HG03095 (cell line): ENCODE results near the gene PLD4.

Source experiments
- ATAC-seq: cut with Tn5 transposase; IDR thresholded peaks from one replicate; pipeline ENCODE4 v1.9.1; 2021; ENCODE audit warnings: moderate library complexity; ENCODE audit not compliant: unreplicated experiment

PLD4 gene

DNA sequence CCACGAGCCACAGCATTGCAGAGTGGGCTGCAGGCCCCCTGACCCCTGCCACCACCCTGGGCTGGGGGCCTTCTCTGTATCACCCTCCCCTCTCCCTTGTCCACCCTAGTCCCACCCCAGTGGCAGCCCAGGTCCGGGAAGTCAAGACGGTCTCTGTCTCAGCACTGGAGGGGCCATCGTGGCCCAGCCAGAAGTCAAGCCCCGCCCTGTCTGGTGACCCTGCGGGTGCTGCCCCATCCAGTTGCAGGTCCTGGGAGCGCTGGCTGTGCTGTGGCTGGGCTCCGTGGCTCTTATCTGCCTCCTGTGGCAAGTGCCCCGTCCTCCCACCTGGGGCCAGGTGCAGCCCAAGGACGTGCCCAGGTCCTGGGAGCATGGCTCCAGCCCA is 2.7 kb downstream of the PLD4 start:
- no peak for ATAC-seq

DNA sequence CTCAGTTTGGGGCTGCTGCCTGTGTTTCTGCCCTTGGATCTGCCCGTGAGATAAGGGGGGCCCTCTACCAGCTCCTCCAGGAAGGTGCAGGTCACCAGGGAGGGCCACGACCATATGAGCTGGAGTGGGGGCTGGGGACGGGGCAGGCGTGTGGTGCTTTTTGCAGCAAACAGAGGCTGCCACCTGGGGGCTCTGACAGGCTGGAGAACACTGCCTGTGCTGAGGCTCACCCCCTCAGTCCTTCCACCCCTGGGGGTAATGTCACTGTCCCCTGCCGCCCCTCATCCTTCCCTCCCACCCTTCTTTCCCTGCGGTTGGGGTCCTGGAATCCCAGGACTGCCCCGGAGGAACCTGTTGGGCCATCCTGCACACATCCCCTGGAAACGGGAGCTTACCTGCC is 3.2 kb downstream of the PLD4 start:
- ATAC-seq: no peak

DNA sequence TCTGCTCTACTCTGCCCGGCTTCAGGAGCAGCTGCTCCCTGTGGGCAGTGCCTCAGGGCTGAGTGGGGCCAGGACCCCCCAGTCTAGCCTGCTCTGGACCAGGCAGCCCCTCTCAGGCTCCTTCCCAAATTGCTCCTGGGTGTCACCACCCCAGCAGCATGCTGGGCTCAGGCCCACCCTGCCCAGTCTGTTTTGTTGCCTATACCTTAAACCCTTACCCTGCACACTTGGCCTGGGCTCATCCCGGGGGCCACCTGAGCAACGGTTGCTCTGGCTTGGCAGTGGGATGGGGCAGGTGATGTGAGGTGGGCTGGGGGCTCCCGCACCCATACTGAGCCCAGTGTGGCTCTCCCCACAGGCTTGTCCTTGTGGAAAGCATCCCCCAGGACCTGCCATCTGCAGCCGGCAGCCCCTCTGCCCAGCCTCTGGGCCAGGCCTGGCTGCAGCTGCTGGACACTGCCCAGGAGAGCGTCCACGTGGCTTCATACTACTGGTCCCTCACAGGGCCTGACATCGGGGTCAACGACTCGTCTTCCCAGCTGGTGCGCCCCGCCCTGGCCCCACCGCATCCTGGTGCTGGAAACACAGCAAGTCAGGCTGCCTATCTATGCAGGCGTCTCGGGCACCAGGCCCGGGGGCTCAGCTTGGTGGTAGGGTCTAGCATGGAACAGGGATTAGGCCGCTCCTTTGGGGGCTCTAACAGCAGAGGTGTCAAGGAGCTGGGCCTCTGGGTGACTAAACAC is 3.9 kb downstream of the PLD4 start:
- no peak for ATAC-seq

DNA sequence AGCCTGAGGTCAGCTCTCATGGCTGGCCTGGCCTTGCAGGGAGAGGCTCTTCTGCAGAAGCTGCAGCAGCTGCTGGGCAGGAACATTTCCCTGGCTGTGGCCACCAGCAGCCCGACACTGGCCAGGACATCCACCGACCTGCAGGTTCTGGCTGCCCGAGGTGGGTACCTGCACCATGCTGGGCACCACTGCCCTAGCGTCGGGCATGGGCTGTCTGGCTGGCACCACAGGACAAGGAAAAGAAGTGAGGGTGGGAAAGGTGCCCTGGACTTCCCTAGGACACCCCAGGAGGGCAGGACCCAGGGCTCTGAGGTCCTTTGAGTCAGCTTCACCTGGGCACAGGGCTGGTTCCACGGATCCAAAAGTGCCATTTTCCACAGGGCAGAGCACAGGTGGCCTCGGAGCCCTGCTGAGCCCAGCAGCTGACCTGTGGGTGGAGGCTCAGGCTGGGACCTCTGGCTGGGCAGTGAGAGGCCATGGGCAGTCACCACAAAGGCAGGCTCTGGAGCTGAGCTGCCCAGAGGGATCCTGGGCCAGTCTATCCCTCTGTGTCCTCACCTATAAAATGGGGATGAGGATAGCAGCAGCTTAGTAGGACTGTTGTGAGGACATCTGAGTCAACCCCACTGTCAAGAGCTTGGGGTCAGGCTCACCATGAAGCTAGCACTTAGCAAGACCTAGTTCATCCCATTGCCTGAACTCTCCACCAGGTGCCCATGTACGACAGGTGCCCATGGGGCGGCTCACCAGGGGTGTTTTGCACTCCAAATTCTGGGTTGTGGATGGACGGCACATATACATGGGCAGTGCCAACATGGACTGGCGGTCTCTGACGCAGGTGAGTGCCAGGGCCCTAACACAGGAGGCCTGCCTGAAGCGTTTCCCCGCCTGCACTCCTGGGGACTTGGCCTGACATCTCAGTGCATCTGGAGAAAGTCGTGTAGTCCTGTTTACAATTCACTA is 4.9 kb downstream of the PLD4 start:
- ATAC-seq: no peak

DNA sequence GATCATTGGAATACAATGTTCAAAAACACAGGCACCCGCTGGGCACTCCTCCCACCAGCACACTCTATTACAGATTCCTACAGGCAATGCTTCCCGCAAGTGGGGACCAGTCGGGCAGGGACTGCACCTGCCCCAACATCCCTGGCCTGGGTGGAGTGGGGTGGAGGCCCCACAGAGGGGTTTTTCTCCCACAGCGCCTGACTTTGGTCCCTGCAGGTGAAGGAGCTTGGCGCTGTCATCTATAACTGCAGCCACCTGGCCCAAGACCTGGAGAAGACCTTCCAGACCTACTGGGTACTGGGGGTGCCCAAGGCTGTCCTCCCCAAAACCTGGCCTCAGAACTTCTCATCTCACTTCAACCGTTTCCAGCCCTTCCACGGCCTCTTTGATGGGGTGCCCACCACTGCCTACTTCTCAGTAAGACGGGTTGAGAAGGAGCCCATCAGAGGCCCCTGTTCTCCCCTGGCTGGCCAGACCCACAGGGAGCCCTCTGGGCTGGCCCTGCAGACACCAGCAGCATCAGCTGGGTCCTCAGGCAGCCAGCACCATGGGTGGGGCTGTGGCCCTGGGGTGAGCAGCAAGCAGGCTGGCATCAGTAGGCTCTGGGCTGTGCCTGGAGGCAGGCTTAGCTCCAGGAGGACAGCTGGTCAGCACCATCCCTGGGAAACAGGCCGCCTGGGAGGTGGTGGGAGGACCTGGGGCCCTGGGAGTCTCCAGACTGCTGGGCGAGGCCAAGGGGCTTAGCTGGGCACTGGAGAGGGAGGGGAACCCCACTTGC is 6.0 kb downstream of the PLD4 start:
- ATAC-seq: no peak

DNA sequence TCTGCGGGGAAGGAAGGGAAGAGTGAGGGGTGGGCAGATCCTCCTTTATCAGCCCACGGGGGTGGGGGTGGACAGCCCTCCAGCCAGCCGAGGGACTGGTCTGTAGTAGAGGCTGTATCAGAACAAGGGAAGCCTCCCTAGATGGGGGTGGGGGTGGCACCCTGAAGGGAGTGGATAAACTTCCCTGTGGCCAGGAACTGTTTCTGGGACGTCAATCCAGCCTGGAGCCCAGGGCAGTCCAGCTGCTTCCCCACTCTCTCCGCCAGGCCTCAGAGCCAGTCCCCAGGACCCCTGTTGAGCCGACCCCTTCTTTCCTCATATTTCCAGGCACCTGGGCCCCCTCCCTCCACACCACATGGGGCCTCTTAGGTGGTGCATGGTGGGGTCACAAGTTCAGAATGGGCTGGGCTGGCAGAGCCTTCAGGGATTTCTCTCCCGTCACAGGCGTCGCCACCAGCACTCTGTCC is 6.7 kb downstream of the PLD4 start:
- ATAC-seq: no peak

DNA sequence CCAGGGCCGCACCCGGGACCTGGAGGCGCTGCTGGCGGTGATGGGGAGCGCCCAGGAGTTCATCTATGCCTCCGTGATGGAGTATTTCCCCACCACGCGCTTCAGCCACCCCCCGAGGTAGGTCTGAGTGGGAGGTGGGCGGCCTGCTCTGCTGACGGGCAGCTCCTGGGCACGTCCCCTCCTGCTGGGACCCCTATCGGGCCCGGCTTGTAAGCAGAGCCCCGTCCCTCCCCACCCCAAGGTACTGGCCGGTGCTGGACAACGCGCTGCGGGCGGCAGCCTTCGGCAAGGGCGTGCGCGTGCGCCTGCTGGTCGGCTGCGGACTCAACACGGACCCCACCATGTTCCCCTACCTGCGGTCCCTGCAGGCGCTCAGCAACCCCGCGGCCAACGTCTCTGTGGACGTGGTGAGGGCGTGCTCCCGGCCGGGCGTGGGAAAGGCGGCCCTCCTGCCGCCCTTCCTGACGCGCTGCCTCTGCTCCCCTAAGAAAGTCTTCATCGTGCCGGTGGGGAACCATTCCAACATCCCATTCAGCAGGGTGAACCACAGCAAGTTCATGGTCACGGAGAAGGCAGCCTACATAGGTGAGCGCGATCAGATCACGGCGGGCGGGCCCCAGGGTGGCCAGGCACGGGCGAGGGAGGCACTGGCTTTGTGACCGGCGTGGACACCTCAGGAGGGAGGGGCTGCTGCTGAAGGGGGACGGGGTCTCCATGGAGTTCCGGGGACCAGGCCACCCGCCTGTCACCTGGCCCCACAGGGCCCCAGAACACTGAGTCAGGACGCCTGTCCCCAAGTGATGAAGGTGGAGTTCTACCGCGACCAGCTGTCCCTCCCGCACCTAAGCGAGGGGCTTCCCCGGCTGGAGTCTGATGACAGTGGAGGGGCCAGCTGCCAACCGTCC is 7.3 kb downstream of the PLD4 start:
- no peak for ATAC-seq

DNA sequence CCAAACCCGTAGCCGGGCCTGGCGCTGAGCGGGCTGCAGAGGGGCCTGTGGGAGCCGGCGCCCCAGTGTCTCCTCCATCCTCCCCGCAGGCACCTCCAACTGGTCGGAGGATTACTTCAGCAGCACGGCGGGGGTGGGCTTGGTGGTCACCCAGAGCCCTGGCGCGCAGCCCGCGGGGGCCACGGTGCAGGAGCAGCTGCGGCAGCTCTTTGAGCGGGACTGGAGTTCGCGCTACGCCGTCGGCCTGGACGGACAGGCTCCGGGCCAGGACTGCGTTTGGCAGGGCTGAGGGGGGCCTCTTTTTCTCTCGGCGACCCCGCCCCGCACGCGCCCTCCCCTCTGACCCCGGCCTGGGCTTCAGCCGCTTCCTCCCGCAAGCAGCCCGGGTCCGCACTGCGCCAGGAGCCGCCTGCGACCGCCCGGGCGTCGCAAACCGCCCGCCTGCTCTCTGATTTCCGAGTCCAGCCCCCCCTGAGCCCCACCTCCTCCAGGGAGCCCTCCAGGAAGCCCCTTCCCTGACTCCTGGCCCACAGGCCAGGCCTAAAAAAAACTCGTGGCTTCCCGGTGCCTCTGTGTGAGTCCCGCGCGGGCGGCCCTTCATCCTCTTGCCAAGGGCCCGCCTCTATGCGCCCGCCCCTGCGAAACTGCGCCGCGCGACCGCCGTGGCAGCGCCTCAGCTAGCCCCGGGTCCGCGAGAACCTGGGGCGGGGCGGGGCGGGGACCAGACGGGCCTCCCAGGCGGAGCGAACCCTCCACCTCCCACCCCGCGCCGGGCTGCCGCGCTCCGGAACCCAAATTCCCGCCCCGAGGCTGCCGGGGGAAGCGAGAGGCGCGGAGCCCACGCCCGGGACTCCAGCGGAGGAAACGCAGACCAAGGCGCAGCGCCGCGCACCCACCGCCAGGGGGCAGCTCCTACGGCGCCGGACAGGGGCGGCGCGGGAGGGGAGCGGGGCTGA is 8.3 kb downstream of the PLD4 start:
- ATAC-seq: peak; percentile 48

DNA sequence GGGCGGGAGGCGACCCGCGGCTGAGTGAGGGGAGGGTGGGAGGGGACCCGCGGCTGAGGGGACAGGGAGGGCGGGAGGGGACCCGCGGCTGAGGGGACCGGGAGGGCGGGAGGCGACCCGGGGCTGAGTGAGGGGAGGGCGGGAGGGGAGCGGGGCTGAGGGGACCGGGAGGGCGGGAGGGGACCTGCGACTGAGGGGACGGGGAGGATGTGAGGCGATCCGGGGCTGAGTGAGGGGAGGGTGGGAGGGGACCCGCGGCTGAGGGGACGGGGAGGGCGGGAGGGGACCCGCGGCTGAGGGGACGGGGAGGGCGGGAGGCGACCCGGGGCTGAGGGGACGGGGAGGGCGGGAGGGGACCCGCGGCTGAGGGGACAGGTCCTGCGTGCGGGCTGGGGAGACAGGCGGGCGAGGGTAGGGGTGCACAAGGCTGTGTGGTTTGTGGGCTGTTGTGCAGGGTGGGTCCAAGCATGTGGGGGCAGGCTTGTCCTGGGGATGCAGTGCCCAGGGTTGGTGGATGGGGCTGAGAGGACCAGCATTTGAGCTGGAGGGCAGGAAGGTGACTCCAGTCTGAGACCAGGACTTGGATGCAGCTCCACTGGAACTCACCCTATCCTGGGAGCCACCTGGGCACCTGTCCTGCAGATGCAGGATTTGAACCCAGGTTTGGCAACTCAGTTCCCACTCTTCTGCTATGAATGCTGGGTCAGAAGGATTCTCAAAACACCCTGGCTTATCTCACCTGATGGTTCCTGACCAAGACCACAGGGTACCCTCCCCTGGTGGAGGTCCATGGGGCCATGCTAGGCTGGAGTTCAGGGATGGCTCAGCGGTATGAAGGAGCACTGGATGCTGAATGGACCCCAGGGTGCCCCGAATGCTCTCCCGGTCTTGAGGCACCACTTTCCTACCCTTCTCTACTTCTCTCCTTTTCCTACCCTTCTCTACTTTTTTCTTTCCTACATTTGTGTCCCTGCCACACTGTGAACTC is 9.4 kb downstream of the PLD4 start:
- ATAC-seq: no peak

DNA sequence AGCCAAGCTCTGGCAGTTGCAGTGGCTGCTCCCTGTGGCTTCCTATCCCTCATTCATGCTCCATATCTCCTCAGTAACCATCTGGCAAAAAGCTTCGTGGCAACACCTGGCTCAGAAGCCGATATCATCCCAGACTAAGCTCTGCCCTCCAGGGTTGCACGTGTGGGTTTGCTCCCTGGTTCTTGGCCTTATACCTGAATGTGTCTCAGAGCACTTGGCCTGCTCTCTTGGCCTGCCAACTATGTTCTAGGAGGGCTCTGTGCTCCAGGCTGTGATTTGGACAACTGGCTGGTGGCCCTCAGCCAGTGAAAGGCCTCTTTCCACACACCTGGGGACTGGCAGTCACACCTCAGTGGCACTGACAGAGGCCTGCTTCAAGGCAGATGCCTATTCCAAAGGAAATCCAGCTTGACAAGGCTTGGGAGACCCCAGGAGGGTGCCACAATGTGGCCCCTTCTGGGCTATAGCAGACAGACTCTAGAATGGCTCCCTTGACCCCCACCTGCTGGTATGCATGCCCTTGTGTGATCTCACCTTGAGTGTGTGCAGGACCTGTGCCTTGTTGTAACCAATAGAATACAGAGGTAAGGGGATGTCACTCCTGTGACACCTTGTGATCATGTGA is 10.5 kb downstream of the PLD4 start:
- no peak for ATAC-seq

DNA sequence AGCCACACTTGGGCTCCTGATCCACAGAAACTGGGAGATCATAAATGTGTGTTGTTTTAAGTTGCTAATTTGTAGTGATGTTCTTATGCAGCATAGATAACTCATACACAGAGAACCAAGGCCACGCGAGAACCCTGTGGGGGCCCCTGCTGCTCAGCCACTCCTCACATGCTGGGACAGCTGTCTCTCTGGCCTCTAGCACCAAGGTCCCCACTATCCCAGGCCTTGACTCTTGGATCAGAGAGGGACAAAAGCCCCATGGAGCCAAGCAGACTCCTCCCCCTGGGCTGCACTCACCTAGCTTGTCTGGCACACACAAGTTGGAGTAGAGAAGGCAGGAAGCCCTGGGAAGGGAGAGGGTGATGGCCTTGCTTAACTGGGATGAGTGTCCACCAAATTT is 11.3 kb downstream of the PLD4 start:
- ATAC-seq: no peak

DNA sequence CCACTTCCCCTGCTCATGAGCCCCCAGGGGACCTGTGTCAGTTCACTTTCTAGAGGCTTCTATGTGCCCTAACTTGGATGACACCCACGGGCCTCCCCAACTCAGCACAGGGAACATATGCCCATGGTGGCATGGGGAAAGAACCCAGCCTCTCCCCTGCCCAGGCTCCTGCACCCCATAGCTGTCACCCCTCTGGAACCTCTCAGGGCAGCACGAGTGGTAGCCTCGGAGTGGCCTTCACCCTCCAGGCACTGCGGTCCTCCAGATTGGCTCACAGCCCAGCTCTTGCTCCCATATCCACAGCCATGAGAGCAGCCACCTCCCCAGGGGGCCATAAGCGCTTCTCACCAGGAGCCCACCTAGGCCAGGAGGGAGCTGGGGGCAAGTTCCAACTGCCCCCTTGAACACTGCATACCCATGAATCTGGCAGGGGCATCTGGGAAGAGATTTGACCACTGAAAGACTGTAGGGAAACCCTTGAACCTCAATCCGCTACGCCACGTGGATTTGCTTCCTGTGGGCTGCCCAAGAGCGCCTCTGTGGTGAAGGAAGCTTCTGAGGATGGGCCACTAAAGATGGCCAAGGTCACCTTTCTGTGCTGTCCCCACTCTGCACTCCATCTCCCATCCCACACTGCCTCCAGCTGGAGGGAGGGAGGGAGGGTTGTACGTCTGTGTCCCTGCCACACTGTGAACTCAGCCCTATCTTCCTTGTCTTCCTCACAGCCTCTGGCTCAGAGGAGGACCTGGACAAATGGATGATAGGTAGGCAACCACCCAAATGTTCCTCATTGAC is 11.9 kb downstream of the PLD4 start:
- ATAC-seq: no peak

DNA sequence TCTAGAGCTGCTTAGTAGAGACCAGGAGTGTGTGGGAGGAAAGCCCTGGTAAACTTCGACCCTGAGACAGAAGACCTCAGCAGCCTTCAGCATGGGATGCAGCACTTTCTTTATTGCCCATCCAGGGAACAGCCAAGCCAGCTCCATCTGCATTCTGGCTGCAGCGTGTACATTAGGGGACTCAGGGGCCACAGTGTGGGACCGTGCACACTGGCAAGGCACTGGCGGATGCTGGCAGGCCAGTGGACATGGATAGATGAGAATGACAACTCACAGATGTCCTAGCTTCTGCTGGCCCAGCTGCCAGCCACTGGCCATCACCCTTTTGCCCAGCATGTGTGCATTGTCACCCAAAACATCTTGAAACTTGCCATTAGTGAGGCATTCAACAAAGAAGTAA is 12.5 kb downstream of the PLD4 start:
- ATAC-seq: no peak

DNA sequence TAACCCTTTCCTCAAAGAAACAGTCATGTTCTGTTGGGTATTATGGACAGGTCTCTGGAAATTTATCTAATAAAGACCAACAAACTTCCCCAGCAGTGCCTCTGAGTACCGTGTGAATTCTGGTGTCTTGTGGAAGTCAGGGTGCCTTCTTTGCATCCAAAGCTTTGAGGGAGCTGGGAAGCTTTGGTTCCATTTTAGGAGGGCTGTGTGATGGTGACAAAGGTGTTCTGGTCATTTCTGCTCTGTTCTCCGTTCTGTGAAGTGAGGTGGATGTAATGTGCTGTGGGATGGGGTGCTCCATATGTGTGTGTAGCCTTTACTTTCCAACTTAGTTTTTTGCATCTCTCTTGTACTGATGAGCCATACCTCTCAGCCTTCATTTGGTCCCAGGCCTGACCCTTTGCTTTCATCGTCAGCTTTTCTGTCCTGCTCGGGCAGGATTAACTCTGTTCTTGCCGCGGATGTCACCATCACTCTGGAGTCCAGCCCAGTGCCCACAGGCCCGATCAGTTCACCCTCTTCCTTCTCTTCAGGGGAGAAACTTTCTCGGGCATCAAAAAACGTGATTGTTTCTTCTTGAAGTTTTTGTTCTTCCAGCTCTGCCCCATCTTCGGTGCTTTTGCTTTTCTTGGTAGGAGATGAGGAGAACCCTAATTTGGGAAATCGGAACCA is 13.2 kb downstream of the PLD4 start:
- no peak for ATAC-seq

DNA sequence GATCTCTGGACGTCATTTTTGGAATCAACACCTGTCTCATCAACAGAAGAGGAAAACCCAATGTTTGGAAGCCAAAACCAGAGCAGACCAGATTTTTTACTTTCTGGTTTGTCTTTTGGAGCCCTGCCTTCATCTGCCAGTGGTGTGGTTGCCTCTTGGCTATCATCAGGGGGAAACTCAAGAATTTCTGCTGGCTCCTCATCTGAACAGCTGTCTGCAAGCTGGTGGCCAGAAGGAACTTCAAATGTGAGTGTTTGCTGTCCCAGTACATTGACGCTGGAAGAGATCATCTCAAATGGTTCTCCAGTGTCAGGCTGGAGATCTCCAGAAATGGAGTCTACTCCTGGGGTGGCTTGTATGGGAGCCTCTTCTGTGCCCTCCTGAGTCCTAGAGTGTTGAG is 13.8 kb downstream of the PLD4 start:
- ATAC-seq: no peak

DNA sequence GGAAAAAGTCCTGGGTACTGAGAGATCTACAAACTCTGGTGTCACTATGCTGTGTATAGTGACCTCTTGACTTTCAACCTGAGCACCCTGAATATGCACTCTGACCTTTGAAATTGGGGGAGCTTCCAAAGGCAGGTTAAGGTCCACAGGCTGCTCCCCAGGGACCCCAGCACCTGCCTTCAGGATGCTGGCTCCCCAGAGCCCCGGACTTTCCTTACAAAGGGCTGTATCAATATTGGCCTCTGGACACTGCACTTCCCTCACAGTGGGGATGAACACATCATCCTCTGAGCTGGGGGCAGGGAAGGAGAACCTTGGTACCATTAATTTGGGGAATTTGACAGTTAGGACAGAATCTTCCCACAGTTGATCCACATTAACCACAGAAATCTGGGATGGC is 14.3 kb downstream of the PLD4 start:
- ATAC-seq: no peak
